GM11168 (cell line): Measurements from ENCODE around the gene MINDY1.

Source experiments
- in situ Hi-C: fragments of 300-500 bp; cut with MboI; formaldehyde crosslinking; loops from one replicate; pipeline ENCODE4 v1.12.0; 2022; ENCODE audit warnings: low sequenced_read_pairs; ENCODE audit not compliant: unreplicated experiment

The MINDY1 gene

GRCh38 chr1:150994248-150994647, 12.5 kb downstream of the MINDY1 start:
- in situ Hi-C loops = no loop called here

- in situ Hi-C loops = no loop called here
These were observed 14.1 kb downstream of the MINDY1 start for GRCh38 chr1:150992626-150993025.

DNA sequence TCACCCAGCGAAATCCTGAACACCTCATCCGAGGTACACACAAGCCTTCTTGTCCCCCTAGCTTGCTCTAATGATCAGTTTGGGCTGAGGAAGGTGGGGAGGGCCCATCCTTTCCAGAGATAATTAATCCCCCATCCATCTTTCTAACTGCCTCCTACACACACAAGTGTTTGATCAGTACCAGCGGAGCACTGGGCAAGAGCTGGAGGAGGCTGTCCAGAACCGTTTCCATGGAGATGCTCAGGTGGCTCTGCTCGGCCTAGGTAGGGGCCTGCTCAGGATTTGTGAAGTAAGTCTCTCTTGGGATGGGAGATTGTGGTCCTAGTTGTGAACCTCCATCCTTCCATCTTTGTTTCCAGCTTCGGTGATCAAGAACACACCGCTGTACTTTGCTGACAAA, 18.8 kb downstream of the MINDY1 start:
- in situ Hi-C loops = no loop called here

GRCh38 chr1:150985179-150985825, 21.4 kb downstream of the MINDY1 start:
- in situ Hi-C loops = no loop called here

GRCh38 chr1:150981805-150982712, 24.6 kb downstream of the MINDY1 start, which contains the start of gene ANXA9:
Gene ANXA9, plus strand, starts transcription at chr1:150982292. Its CDS starts 814 bp downstream, at chr1:150983106.
- in situ Hi-C loops = no loop called here

GRCh38 chr1:150981177-150981804, 25.4 kb downstream of the MINDY1 start:
- in situ Hi-C loops = no loop called here

- in situ Hi-C loops = no loop called here
These were observed 27.3 kb downstream of the MINDY1 start for GRCh38 chr1:150979092-150980056.

DNA sequence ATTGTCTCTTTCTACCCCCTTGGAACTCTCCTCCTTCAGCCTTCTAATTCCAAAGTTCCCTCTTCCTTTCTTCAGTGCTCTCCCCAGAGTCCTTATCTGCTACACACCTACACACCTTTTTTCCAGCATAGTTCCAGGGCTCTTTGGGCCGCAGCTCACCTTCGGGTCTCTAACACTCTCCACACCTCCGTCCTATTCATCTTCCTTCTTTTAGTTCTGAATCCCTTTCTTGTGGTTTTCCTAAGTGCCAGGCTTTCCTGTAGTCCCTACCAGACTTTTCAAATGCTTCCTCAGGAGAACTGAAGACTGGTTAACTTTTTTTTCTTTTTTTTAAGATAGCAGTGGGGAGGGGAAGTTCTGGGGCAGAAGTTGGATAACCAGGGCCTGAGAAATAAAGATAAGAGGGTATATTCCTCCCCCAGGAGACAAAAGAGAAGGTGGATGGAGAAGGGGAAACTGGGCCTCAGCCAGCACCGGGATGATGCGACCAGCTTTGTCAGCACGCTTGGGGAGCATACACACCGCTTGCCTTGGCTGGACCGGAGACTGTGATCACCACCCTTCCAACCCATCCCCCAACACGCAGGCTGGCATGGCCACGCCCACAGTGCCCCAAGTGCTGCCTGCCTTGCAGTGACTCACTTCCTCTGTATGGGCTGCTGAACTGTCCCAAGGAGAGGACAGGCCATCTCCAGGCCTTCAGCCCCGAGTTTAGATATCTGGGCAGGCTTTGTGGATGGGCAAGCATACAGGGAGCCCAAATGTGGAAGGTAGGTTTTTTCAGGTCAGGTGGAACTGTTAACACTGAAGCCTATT, 29.6 kb downstream of the MINDY1 start:
- in situ Hi-C loops = no loop called here

DNA sequence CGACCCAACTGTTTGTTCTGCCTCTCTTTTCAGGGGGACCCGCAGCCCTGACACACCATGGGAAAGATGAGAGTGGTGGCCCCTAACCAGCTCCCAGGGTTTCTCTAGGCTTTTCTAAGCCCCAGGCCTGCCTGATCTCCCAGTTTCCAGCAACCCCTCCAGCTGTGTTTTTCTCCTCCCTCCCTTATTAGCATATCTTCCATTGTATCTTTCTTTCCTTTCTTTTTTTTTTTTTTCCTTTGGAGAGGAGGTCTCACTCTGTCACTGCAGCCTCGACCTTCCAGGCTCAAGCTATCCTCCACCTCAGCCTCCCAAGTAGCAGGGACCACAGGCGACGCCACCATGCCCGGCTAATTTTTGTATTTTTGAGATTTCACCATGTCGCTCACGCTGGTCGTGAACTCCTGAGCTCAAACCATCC, 30.3 kb downstream of the MINDY1 start:
- in situ Hi-C loops = no loop called here

GRCh38 chr1:150974580-150975478, 31.9 kb downstream of the MINDY1 start, which contains the start of gene CERS2:
Gene CERS2, minus strand, starts transcription at chr1:150974835. Its CDS starts 5,745 bp downstream, at chr1:150969090.
- in situ Hi-C loops = no loop called here

GRCh38 chr1:150973836-150974579, 32.7 kb downstream of the MINDY1 start:
- in situ Hi-C loops = no loop called here

- in situ Hi-C loops = no loop called here
These were observed 33.4 kb downstream of the MINDY1 start for GRCh38 chr1:150973258-150973835.

GRCh38 chr1:150972417-150972940, 34.2 kb downstream of the MINDY1 start:
- in situ Hi-C loops = no loop called here

GRCh38 chr1:150971583-150972416, 34.9 kb downstream of the MINDY1 start:
- in situ Hi-C loops = no loop called here

DNA sequence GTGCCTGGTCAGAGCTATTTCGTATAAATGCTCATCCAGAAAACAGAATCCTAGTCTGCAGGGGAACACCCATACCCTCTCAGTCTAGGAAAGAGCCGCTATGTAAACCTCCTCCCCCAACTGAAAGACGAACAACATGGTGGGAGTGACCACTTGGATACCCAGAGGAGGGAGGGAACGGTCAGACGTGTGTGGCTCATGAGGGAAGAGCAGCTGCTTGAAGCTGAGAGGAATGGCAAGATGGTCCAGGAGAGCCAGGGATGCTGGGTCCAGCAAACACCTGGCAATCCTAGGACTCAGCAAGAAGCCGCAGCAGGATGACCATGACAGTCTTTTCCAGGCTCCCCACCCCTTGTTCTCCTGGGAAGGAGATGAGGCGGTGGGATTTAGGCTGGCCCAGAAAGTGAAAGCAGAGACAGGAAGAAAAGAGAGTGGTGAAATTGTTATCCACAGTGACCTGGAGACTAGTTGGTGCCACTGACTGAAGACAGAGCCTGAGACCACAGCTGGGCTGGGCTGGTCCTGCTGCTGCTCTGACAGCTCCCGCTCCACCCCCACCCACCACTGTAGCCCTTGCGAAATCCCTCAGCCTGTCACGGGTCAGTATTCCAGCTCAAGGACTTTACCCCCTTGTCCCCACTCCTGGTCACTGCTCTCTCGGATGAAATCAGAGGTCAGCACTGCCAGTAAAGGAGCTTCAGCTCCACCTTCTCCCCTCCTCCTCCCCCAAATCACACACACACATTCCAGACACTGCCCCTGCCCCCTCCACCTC, 35.7 kb downstream of the MINDY1 start:
- in situ Hi-C loops = no loop called here
